H1 (cell line): ENCODE data around the gene AGPAT4. TPM values are rescaled to one million over a fixed set of nuclear protein-coding genes. Genes with fewer than 3 reads are reported as not detected.

ENCODE experiments used
- CTCF ChIA-PET: fragments of 300-600 bp; sonication (Branson Sonifier 250); formaldehyde crosslinking; loops from one replicate; lab custom pipeline; 2021; ENCODE audit not compliant: partially characterized antibody; lab: Charles Lee
- POLR2A ChIA-PET: fragments of 300-600 bp; sonication (Branson Sonifier 250); formaldehyde crosslinking; loops from one replicate; lab custom pipeline; 2021; ENCODE audit warnings: inconsistent platforms; ENCODE audit not compliant: partially characterized antibody; lab: Charles Lee
- DNase-seq, 2 experiments: peaks; one replicate each; pipeline versions ENCODE4 v3.0.0 to v3.0.0-alpha.2; 2010 to 2022; ENCODE audit warnings: low spot score in 2 of 2, low read depth in 1 of 2, mixed read lengths in 1 of 2
- FAIRE-seq: peaks from 2 replicates; lab custom pipeline; 2011; peaks lifted over from hg19 to GRCh38; lab: Jason Lieb, UNC
- H2AFZ ChIP-seq: 2 replicates; pipeline ENCODE4 v1.8.1; 2012; ENCODE audit warnings: low read length, inconsistent platforms
- H2AK5ac ChIP-seq: 2 replicates; pipeline ENCODE4 v1.6.1; 2013; ENCODE audit warnings: low read depth, low read length
- H2BK120ac ChIP-seq: replicated peaks from 2 replicates; pipeline ENCODE3; 2013; ENCODE audit warnings: low read depth, low read length, inconsistent platforms
- H2BK12ac ChIP-seq: 2 replicates; pipeline ENCODE4 v1.6.1; 2013; ENCODE audit warnings: low read depth, low read length
- H2BK15ac ChIP-seq: 2 replicates; pipeline ENCODE4 v1.6.1; 2013; ENCODE audit warnings: low read length
- H2BK20ac ChIP-seq: 2 replicates; pipeline ENCODE4 v1.6.1; 2013; ENCODE audit warnings: low read length
- H2BK5ac ChIP-seq: 2 replicates; pipeline ENCODE4 v1.6.1; 2013; ENCODE audit warnings: low read depth, low read length
- H3K14ac ChIP-seq: 2 replicates; pipeline ENCODE4 v1.6.1; 2013; ENCODE audit warnings: inconsistent platforms; ENCODE audit not compliant: insufficient read length
- H3K18ac ChIP-seq: 2 replicates; pipeline ENCODE4 v1.6.1; 2013; ENCODE audit warnings: low read length; ENCODE audit errors: extremely low read depth
- H3K23ac ChIP-seq: 2 replicates; pipeline ENCODE4 v1.6.1; 2013; ENCODE audit warnings: inconsistent platforms; ENCODE audit not compliant: insufficient read length
- H3K23me2 ChIP-seq: 2 replicates; pipeline ENCODE4 v1.6.1; 2013; ENCODE audit warnings: low read depth, low read length
- H3K27ac ChIP-seq: 2 replicates; pipeline ENCODE4 v1.6.1; 2011; ENCODE audit warnings: low read depth, low read length, inconsistent platforms
- H3K27me3 ChIP-seq, 4 experiments: replicated peaks in 1 of 4; 1 replicate in 1 of 4; 2 replicates in 3 of 4; pipeline versions ENCODE4 v1.6.1 to v1.8.1; 2011 to 2013; ENCODE audit warnings: low read length in 3 of 4, mild to moderate bottlenecking in 3 of 4, inconsistent platforms in 2 of 4, mixed read lengths in 2 of 4, moderate library complexity in 1 of 4; ENCODE audit not compliant: control insufficient read depth in 3 of 4, insufficient read depth in 3 of 4; ENCODE audit errors: extremely low read depth in 1 of 4
- H3K36me3 ChIP-seq, 4 experiments: 2 replicates each; pipeline versions ENCODE4 v1.6.1 to v1.8.1; 2011 to 2013; ENCODE audit warnings: mild to moderate bottlenecking in 4 of 4, low read length in 3 of 4, moderate library complexity in 2 of 4, control low read depth in 1 of 4, inconsistent platforms in 1 of 4; ENCODE audit not compliant: insufficient read depth in 4 of 4, control insufficient read depth in 2 of 4
- H3K4ac ChIP-seq: replicated peaks from 2 replicates; pipeline ENCODE3; 2013; ENCODE audit warnings: low read length, low read depth, mixed read lengths, inconsistent platforms; ENCODE audit not compliant: insufficient read length
- H3K4me1 ChIP-seq, 4 experiments: replicated peaks in 1 of 4; 1 replicate in 1 of 4; 2 replicates in 3 of 4; pipeline versions ENCODE4 v1.6.1 to v1.8.1; 2011 to 2013; ENCODE audit warnings: low read length in 3 of 4, inconsistent platforms in 2 of 4, mixed read lengths in 1 of 4; ENCODE audit not compliant: insufficient read depth in 4 of 4, control insufficient read depth in 3 of 4
- H3K4me2 ChIP-seq, 2 experiments: 2 replicates each; pipeline versions ENCODE4 v1.6.1 to v1.8.1; 2011 to 2013; ENCODE audit warnings: low read depth in 2 of 2, low read length in 2 of 2, control low read depth in 1 of 2, inconsistent platforms in 1 of 2, mild to moderate bottlenecking in 1 of 2; ENCODE audit not compliant: insufficient read depth in 1 of 2
- H3K4me3 ChIP-seq, 4 experiments: fragments of 200-600, 300-600 bp in 1 of 4; sonication (generic), shearing (Covaris generic), sonication (Bioruptor Twin) in 1 of 4; 2 replicates each; pipeline versions ENCODE4 v1.5.1 to v1.8.1; 2011 to 2016; ENCODE audit warnings: low read length in 4 of 4, low read depth in 3 of 4, control low read depth in 2 of 4, inconsistent platforms in 2 of 4, mild to moderate bottlenecking in 2 of 4, mixed read lengths in 1 of 4, moderate library complexity in 1 of 4; ENCODE audit not compliant: insufficient read depth in 2 of 4; ENCODE audit errors: extremely low read depth in 1 of 4
- H3K56ac ChIP-seq: replicated peaks from 2 replicates; pipeline ENCODE3; 2013; ENCODE audit warnings: low read depth, mild to moderate bottlenecking, mixed read lengths, low read length, inconsistent platforms; ENCODE audit not compliant: insufficient read length
- H3K79me1 ChIP-seq: 2 replicates; pipeline ENCODE4 v1.6.1; 2013; ENCODE audit warnings: low read depth, low read length, control low read depth
- H3K79me2 ChIP-seq, 2 experiments: 2 replicates each; pipeline versions ENCODE4 v1.6.1 to v1.8.1; 2012 to 2013; ENCODE audit warnings: low read length in 2 of 2, mild to moderate bottlenecking in 2 of 2, inconsistent platforms in 1 of 2; ENCODE audit not compliant: insufficient read depth in 2 of 2, control insufficient read depth in 1 of 2
- H3K9ac ChIP-seq, 4 experiments: replicated peaks in 1 of 4; 1 replicate in 1 of 4; 2 replicates in 3 of 4; pipeline versions ENCODE4 v1.6.1 to v1.8.1; 2011 to 2013; ENCODE audit warnings: low read depth in 3 of 4, low read length in 3 of 4, control low read depth in 2 of 4, mild to moderate bottlenecking in 2 of 4, moderate library complexity in 2 of 4, inconsistent platforms in 1 of 4; ENCODE audit errors: extremely low read depth in 1 of 4
- H3K9me3 ChIP-seq, 2 experiments: 2 replicates each; pipeline versions ENCODE4 v1.6.1 to v1.8.1; 2012 to 2013; ENCODE audit warnings: mild to moderate bottlenecking in 2 of 2, moderate library complexity in 2 of 2, control low read depth in 1 of 2, inconsistent platforms in 1 of 2, low read depth in 1 of 2, low read length in 1 of 2, mixed read lengths in 1 of 2; ENCODE audit not compliant: insufficient read depth in 2 of 2
- H4K20me1 ChIP-seq, 2 experiments: replicated peaks in 1 of 2; 2 replicates each; pipeline versions ENCODE3 to v1.8.1; 2011 to 2013; ENCODE audit warnings: inconsistent platforms in 2 of 2, low read length in 2 of 2, mild to moderate bottlenecking in 1 of 2; ENCODE audit not compliant: insufficient read depth in 2 of 2, control insufficient read depth in 1 of 2
- H4K5ac ChIP-seq: 2 replicates; pipeline ENCODE4 v1.6.1; 2013; ENCODE audit warnings: low read length, low read depth, mixed read lengths, inconsistent platforms; ENCODE audit not compliant: insufficient read length
- H4K8ac ChIP-seq: 2 replicates; pipeline ENCODE4 v1.8.0; 2013; ENCODE audit warnings: mild to moderate bottlenecking, moderate library complexity, low read length, inconsistent platforms; ENCODE audit not compliant: insufficient read depth; ENCODE audit errors: extremely low read depth
- H4K91ac ChIP-seq: replicated peaks from 2 replicates; pipeline ENCODE3; 2013; ENCODE audit warnings: low read length, mixed read lengths, inconsistent platforms; ENCODE audit not compliant: insufficient read length
- SRF ChIP-seq: IDR thresholded peaks from 2 replicates; pipeline ENCODE4 v1.6.1; 2011; ENCODE audit warnings: mild to moderate bottlenecking, low read depth, low read length, moderate library complexity
- WGBS, 2 experiments: shearing (Covaris generic) in 1 of 2; methylation state at CpG; one replicate each; pipeline versions ENCODE4 v1.1.6 to v1.1.7; 2013 to 2015; ENCODE audit warnings: low lambda C conversion rate in 2 of 2, mixed read lengths in 2 of 2, inconsistent platforms in 1 of 2, low coverage in 1 of 2, missing lambda C conversion rate in 1 of 2; ENCODE audit not compliant: insufficient replicate concordance in 2 of 2, insufficient coverage in 1 of 2, insufficient read length in 1 of 2; ENCODE audit errors: extremely low coverage in 1 of 2, missing lambda C conversion rate in 1 of 2; 5-methylcytosine and 5-hydroxymethylcytosine counted together
- polyA plus RNA-seq, 7 experiments: library from polyadenylated mRNA; depleted of rRNA in 3 of 7; stranded (reverse) in 5 of 7; unstranded in 2 of 7; fragments of >200 nt in 5 of 7; fragments of 200-250 nt in 2 of 7; gene quantifications; 1 replicate in 5 of 7; 2 replicates in 1 of 7; 4 replicates in 1 of 7; pipeline versions ENCODE4 v1.2.1 to v1.2.3, GENCODE V29; 2011 to 2013; ENCODE audit warnings: missing spikeins in 2 of 7, mixed read lengths in 2 of 7
- total RNA-seq: library from RNA; stranded (reverse); fragmentation: NEBNext Ultra II Directional; extraction: Animal tissue kit (Norgen Biotek cat#: 25700); gene quantifications from 2 replicates; pipeline ENCODE4 v1.2.1, GENCODE V29; 2021

AGPAT4 gene
- total and polyA plus RNA-seq, 2 of the 8 experiments (the other 6 are each of a cell fraction or from before 2014, with no cell fraction given): 13.5 to 23.8 TPM

DNA sequence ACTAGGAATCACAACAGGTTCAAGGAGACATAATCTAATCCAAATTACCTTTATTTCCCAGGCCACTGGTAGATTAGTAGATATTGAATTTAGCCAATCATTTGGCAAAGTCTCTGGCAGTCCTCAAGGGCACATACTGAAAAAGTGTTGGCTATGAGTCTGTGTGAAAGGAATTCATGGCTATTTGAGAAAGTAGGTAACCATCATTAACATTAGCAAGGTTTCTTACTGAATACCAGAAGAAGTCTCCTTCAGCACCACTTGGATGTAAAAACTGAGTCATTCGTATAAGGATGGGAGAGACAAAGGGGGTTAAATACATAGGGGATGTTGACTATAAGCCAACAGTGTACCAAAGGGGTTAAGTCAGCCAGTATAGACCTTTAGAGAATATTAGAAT lies 36.7 kb downstream of the AGPAT4 start:
- no peak overlapping the region for H2BK20ac ChIP-seq
- peaks cover 0 to 74% of the 10 kb centered on the region in 2 experiments; a peak in 2 of 4 replicates for H3K79me2 ChIP-seq
- no peak overlapping the region for H3K14ac ChIP-seq
- no peaks in the 10 kb centered on the region for H3K23me2 ChIP-seq
- CTCF ChIA-PET: interaction anchor here (0.9 kb wide), 1 partner anchor 118 kb away, joined by 4 read pairs; no protein-coding TSS in a partner anchor
- H3K18ac ChIP-seq: no peak overlapping the region
- H3K79me1 ChIP-seq: peaks cover 9% of the 10 kb centered on the region
- H2BK5ac ChIP-seq: no peak overlapping the region
- H4K20me1 ChIP-seq: peaks cover 0 to 3% of the 10 kb centered on the region in 2 experiments
- FAIRE-seq (no peak), DNase-seq (no peak)
- peaks cover 2 to 11% (median 5%) of the 10 kb centered on the region in 4 experiments for H3K4me1 ChIP-seq
- no peaks in the 10 kb centered on the region for H3K27me3 ChIP-seq
- H3K36me3 ChIP-seq: no peaks in the 10 kb centered on the region; a peak in 1 of 8 replicates
- H4K5ac ChIP-seq: no peak overlapping the region
- no peaks in the 10 kb centered on the region for H3K9me3 ChIP-seq
- no peak overlapping the region for H3K4me3 ChIP-seq
- H2BK120ac ChIP-seq: no peak overlapping the region
- no peak overlapping the region for H3K9ac ChIP-seq
- TF ChIP-seq SRF: no peak
- TF ChIP-seq, all 59 proteins: peak for 0
- Histone ChIP-seq H3K4me2 (peak overlapping the region in 1 of 2 experiments; percentile 14; a peak in 1 of 4 replicates), H2BK12ac (no peak overlapping the region), H2AK5ac (no peak overlapping the region), H2AFZ (no peak overlapping the region), H3K23ac (no peak overlapping the region), H3K56ac (no peak overlapping the region), H2BK15ac (no peak overlapping the region), H3K27ac (no peak overlapping the region), H3K4ac (no peak overlapping the region), H4K91ac (no peak overlapping the region), H4K8ac (no peak overlapping the region)
- POLR2A ChIA-PET: no interaction called here
- 72% methylated on average over 1 of the region's 1 CpG; no CpG with 5 or more reads in 1 of the 2 experiments for WGBS, 2 experiments
